Activated T-helper 1 cell treated with Interleukin-2 at 50 U/mL for 16 hours (primary cell): ENCODE data around the gene SH3BP4.
"Not testable (repeated sequence)": the region's sequence is repeated elsewhere in the genome, so short reads cannot be mapped to it uniquely, and the experiment has no call there.

Source experiments
- DNase-seq: peaks from one replicate; pipeline ENCODE4 v3.0.0-alpha.2; 2020; ENCODE audit warnings: low read depth

SH3BP4 gene

GRCh38 chr2:235056768-235057167, 105.0 kb downstream of the SH3BP4 start:
- DNase-seq: no peak

- DNase-seq: not testable (repeated sequence)
Measured at GRCh38 chr2:235057616-235058015, 105.8 kb downstream of the SH3BP4 start.

- no peak for DNase-seq
Measured at GRCh38 chr2:235059161-235059560, 107.3 kb downstream of the SH3BP4 start.

GRCh38 chr2:235061656-235062055, 109.8 kb downstream of the SH3BP4 start:
- no peak for DNase-seq

- DNase-seq: no peak
Measured at GRCh38 chr2:235063471-235063961, 111.7 kb downstream of the SH3BP4 start.

GRCh38 chr2:235064976-235065375, 113.2 kb downstream of the SH3BP4 start:
- DNase-seq: no peak

- DNase-seq: no peak
Measured at GRCh38 chr2:235066490-235066889, 114.7 kb downstream of the SH3BP4 start.

GRCh38 chr2:235066895-235067294, 115.1 kb downstream of the SH3BP4 start:
- no peak for DNase-seq

GRCh38 chr2:235068701-235069100, 116.9 kb downstream of the SH3BP4 start:
- no peak for DNase-seq

- no peak for DNase-seq
Measured at GRCh38 chr2:235070063-235070706, 118.4 kb downstream of the SH3BP4 start.

- DNase-seq: no peak
Measured at GRCh38 chr2:235073868-235074413, 122.1 kb downstream of the SH3BP4 start.

GRCh38 chr2:235077046-235077445, 125.2 kb downstream of the SH3BP4 start:
- no peak for DNase-seq

GRCh38 chr2:235078182-235078581, 126.4 kb downstream of the SH3BP4 start:
- no peak for DNase-seq

GRCh38 chr2:235078914-235079472, 127.2 kb downstream of the SH3BP4 start:
- DNase-seq: no peak

GRCh38 chr2:235080101-235080500, 128.3 kb downstream of the SH3BP4 start:
- DNase-seq: no peak

- no peak for DNase-seq
Measured at GRCh38 chr2:235082578-235083338, 130.9 kb downstream of the SH3BP4 start.

- no peak for DNase-seq
Measured at GRCh38 chr2:235083822-235084221, 132.0 kb downstream of the SH3BP4 start.

- no peak for DNase-seq
Measured at GRCh38 chr2:235084424-235084823, 132.6 kb downstream of the SH3BP4 start.

- DNase-seq: no peak
Measured at GRCh38 chr2:235085476-235085875, 133.7 kb downstream of the SH3BP4 start.

GRCh38 chr2:235086481-235087184, 134.8 kb downstream of the SH3BP4 start:
- DNase-seq: no peak

GRCh38 chr2:235087832-235088495, 136.1 kb downstream of the SH3BP4 start:
- no peak for DNase-seq

- no peak for DNase-seq
Measured at GRCh38 chr2:235088496-235088921, 136.7 kb downstream of the SH3BP4 start.
